Measurements from ENCODE around the gene LRMDA.

LRMDA gene

GRCh38 chr10:75497997-75498883 is 66.8 kb downstream of the LRMDA start:
- no peak overlapping the region for H3K27ac ChIP-seq (ENCODE audit: extremely low read depth, low read depth, low read length)
- H3K36me3 ChIP-seq (ENCODE audit: control insufficient read depth in 2 of 2, insufficient read depth in 1 of 2, low read length in 2 of 2), result no peaks in the 10 kb centered on the region
- ChIA-PET POLR2A (no interaction called here), CTCF (interaction anchor here (0.7 kb wide), 1 partner anchor 9 kb away, joined by 3 read pairs; no protein-coding TSS in a partner anchor)
- H3K4me3 ChIP-seq (ENCODE audit: low read depth, low read length), result no peak overlapping the region
- no peaks in the 10 kb centered on the region for H3K4me1 ChIP-seq (ENCODE audit: control insufficient read depth, insufficient read depth, low read length)
- no peaks in the 10 kb centered on the region for H3K9me3 ChIP-seq (ENCODE audit: control insufficient read depth, insufficient read depth, low read depth, low read length)
- TF ChIP-seq KLF9 (tag by site-specific recombination; IDR thresholded peaks at IDR 0.05; ENCODE audit: low read depth), result 0 out of 2 replicates have a peak, but pooled peaks have one; percentile 10
- TF ChIP-seq ZXDB (tag by site-specific recombination; IDR thresholded peaks at IDR 0.05), result 0 out of 2 replicates have a peak, but pooled peaks have one; percentile 42
- peak; percentile 88; the same call in 1 of the 2 replicates for TF ChIP-seq ZNF624 (tag by site-specific recombination; IDR thresholded peaks at IDR 0.05)
- TF ChIP-seq ZNF350 (tag by site-specific recombination; IDR thresholded peaks at IDR 0.05), result no peak
- peak; percentile 93 for TF ChIP-seq ZNF843 (tag by site-specific recombination; IDR thresholded peaks at IDR 0.05)
- 0 out of 2 replicates have a peak, but pooled peaks have one; percentile 31 for TF ChIP-seq OSR2 (tag by site-specific recombination; IDR thresholded peaks at IDR 0.05)
- no peak for TF ChIP-seq GFI1B (tag by site-specific recombination; IDR thresholded peaks at IDR 0.05)
- TF ChIP-seq ZNF132 (tag by site-specific recombination; IDR thresholded peaks at IDR 0.05; ENCODE audit: borderline replicate concordance), result no peak
- TF ChIP-seq ZNF501 (tag by site-specific recombination; IDR thresholded peaks at IDR 0.05), result peak; percentile 73; the same call in 1 of the 2 replicates
- TF ChIP-seq ZNF701 (tag by site-specific recombination; IDR thresholded peaks at IDR 0.05), result 0 out of 2 replicates have a peak, but pooled peaks have one; percentile 9
- TF ChIP-seq WT1 (tag by site-specific recombination; IDR thresholded peaks at IDR 0.05), result 0 out of 2 replicates have a peak, but pooled peaks have one; percentile 32
- peak; percentile 50; the same call in 1 of the 2 replicates for TF ChIP-seq PRDM6 (tag by site-specific recombination; IDR thresholded peaks at IDR 0.05)
- no peak for TF ChIP-seq ZFP41 (tag by site-specific recombination; IDR thresholded peaks at IDR 0.05; ENCODE audit: borderline replicate concordance)
- TF ChIP-seq ZNF16 (tag by site-specific recombination; IDR thresholded peaks at IDR 0.05; ENCODE audit: low read depth), result no peak
- TF ChIP-seq ZSCAN4 (tag by site-specific recombination; IDR thresholded peaks at IDR 0.05), result peak; percentile 88
- peak; percentile 83; the same call in 1 of the 2 replicates for TF ChIP-seq ZNF610 (tag by site-specific recombination; IDR thresholded peaks at IDR 0.05; ENCODE audit: borderline replicate concordance)
- TF ChIP-seq ZSCAN16 (tag by site-specific recombination; IDR thresholded peaks at IDR 0.05), result no peak
- peak; percentile 50; the same call in 1 of the 2 replicates for TF ChIP-seq ZEB2 (tag by site-specific recombination; IDR thresholded peaks at IDR 0.05)
- peak; percentile 58; the same call in 1 of the 2 replicates for TF ChIP-seq KLF16 (tag by site-specific recombination; IDR thresholded peaks at IDR 0.05)
- TF ChIP-seq ZBTB1 (tag by site-specific recombination; IDR thresholded peaks at IDR 0.05), result 0 out of 2 replicates have a peak, but pooled peaks have one; percentile 32
- peak; percentile 24; the same call in 1 of the 2 replicates for TF ChIP-seq ZFHX2 (tag by site-specific recombination; conservative IDR thresholded peaks at IDR 0.05)
- TF ChIP-seq ZNF324 (tag by site-specific recombination; IDR thresholded peaks at IDR 0.05), result no peak
- peak; percentile 64; the same call in 1 of the 2 replicates for TF ChIP-seq ZNF558 (tag by site-specific recombination; IDR thresholded peaks at IDR 0.05)
- no peak for TF ChIP-seq PRDM10 (tag by site-specific recombination; IDR thresholded peaks at IDR 0.05)
- TF ChIP-seq ZBTB11 (tag by site-specific recombination; conservative IDR thresholded peaks at IDR 0.05; ENCODE audit: low read depth), result 0 out of 2 replicates have a peak, but pooled peaks have one; percentile 18
- TF ChIP-seq TRIM28 (IDR thresholded peaks at IDR 0.05; ENCODE audit: borderline replicate concordance, low read length), result peak; percentile 22; the same call in 1 of the 2 replicates
- peak; percentile 73 for TF ChIP-seq FEZF1 (tag by site-specific recombination; IDR thresholded peaks at IDR 0.05)
